Transverse colon (tissue), 4 donors: Measurements from ENCODE around the gene XRN2.

Experiments
- EP300 ChIP-seq: sonication (generic); formaldehyde crosslinking; IDR thresholded peaks from one replicate; pipeline ENCODE4 v1.6.1; 2017; ENCODE audit warnings: antibody characterized with exemption, low read depth
- POLR2A ChIP-seq: fragments of 450-650 bp; IDR thresholded peaks from one replicate; pipeline ENCODE4 v1.6.1; 2016; ENCODE audit warnings: antibody characterized with exemption, mild to moderate bottlenecking, moderate library complexity
- POLR2AphosphoS5 ChIP-seq, 3 donors: sonication (generic); formaldehyde crosslinking; IDR thresholded peaks; one replicate each; pipeline ENCODE4 v1.6.1; 2016; ENCODE audit warnings: antibody characterized with exemption in 3 of 3
- TF ChIP-seq, protein P1 (sequence below), 5 experiments: fragments of 200-600 bp in 3 of 5; fragments of 450-650 bp in 2 of 5; sonication (generic) in 3 of 5; IDR thresholded peaks; 1 replicate in 2 of 5; 2 replicates in 3 of 5; pipeline ENCODE4 v1.5.1; 2016 to 2017; ENCODE audit warnings: antibody characterized with exemption in 5 of 5, inconsistent platforms in 3 of 5, mild to moderate bottlenecking in 2 of 5, moderate library complexity in 1 of 5

- TF ChIP-seq, protein P1, sequence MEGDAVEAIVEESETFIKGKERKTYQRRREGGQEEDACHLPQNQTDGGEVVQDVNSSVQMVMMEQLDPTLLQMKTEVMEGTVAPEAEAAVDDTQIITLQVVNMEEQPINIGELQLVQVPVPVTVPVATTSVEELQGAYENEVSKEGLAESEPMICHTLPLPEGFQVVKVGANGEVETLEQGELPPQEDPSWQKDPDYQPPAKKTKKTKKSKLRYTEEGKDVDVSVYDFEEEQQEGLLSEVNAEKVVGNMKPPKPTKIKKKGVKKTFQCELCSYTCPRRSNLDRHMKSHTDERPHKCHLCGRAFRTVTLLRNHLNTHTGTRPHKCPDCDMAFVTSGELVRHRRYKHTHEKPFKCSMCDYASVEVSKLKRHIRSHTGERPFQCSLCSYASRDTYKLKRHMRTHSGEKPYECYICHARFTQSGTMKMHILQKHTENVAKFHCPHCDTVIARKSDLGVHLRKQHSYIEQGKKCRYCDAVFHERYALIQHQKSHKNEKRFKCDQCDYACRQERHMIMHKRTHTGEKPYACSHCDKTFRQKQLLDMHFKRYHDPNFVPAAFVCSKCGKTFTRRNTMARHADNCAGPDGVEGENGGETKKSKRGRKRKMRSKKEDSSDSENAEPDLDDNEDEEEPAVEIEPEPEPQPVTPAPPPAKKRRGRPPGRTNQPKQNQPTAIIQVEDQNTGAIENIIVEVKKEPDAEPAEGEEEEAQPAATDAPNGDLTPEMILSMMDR (IDR thresholded peaks at IDR 0.05) = no peak
- TF ChIP-seq POLR2AphosphoS5 (IDR thresholded peaks at IDR 0.05) (no peak), POLR2A (no peak), EP300 (no peak)
These were observed 36.4 kb downstream of the XRN2 start for GRCh38 chr20:21339499-21339898.
